D721Med (cell line): ENCODE data around the gene RAB29.

Source experiments
- DNase-seq: peaks from one replicate; pipeline ENCODE4 v3.0.0; 2011; ENCODE audit warnings: low spot score; ENCODE audit not compliant: insufficient read length
- FAIRE-seq: peaks from 2 replicates; lab custom pipeline; 2011; peaks lifted over from hg19 to GRCh38; lab: Jason Lieb, UNC
- TF ChIP-seq, protein P1 (sequence below): IDR thresholded peaks from 2 replicates; pipeline ENCODE4 v1.5.1; 2012; ENCODE audit warnings: mild to moderate bottlenecking, control low read depth; ENCODE audit not compliant: insufficient read depth; ENCODE audit errors: missing control alignments

The RAB29 gene

DNA sequence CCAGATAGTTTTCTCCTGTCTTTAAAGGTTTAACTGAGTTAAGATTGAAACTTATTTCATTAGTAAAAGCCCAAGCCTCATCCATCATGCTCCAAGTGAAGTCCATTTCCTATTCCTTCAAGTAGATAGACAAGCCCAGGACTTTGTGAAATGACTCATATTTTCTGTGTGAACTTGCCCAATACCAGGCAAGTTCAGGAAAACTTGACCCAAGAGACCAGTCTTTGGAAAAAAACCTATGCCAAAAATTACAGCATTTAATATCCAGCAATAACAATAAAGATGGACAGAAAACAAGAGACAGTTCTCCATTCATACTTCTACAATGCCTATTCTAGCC lies 405 bp upstream of the RAB29 start:
- FAIRE-seq, result no peak
- TF ChIP-seq, protein P1, sequence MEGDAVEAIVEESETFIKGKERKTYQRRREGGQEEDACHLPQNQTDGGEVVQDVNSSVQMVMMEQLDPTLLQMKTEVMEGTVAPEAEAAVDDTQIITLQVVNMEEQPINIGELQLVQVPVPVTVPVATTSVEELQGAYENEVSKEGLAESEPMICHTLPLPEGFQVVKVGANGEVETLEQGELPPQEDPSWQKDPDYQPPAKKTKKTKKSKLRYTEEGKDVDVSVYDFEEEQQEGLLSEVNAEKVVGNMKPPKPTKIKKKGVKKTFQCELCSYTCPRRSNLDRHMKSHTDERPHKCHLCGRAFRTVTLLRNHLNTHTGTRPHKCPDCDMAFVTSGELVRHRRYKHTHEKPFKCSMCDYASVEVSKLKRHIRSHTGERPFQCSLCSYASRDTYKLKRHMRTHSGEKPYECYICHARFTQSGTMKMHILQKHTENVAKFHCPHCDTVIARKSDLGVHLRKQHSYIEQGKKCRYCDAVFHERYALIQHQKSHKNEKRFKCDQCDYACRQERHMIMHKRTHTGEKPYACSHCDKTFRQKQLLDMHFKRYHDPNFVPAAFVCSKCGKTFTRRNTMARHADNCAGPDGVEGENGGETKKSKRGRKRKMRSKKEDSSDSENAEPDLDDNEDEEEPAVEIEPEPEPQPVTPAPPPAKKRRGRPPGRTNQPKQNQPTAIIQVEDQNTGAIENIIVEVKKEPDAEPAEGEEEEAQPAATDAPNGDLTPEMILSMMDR, result no peak
- no peak for DNase-seq

DNA sequence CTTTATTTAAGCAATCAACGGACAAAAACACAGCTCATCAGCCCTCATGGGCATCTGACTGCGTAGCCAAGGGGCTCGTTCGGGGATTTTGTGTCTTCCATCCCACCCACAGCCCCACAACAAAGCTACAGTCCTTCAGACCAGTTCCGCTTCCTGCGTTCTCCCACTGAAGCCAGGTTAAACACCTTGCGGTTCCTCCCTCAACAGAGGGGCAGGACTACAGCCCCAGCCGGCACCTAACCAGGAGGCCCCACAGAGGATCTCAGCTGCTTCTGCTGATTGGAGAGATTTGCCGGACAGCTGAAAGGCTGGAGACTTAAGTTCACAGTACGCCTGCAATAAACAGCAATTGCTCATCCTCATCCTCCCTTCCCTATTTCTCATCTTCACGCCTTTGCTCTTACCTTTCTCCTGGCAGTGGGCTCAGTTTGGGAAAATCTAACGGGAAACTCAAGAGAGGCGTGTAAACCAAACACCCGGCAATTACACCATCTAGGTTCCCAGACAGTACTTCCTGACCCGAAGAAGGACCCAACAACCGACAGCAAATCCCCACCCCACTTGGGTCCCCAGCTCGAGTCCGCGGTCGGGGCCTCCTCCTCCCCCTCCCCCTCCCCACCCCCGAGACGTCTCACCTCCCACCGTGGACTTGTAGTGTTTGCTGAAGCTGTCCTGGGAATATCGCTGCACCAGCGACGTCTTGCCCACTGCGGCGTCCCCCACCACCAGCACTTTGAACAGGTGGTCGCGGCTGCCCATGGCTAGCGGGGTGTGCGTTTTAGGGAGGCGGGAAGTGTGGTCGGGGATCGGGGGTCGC lies 876 bp downstream of the RAB29 start:
- no peak for DNase-seq
- FAIRE-seq, result no peak
- TF ChIP-seq, protein P1, result no peak

DNA sequence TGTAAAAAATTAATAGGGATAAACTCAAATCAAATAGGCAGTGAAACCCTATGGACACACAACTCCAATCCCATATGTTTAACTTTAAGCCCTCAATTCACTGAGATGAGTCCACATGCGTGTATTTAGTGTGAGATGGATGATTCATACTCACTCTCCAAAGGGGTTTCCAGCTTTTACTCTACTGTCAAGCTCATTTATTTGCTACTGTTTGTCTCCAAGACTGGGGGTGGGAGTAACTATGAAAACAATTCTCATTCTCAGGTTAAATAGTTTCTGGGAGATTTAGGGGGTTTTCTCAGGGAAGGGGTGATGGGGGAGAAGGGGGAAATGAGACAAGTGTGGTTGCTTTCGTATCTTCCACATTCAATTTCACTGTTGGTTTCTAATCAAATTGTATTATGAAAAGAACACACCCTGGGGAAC lies 2.7 kb downstream of the RAB29 start:
- DNase-seq (no peak), FAIRE-seq (no peak)
- TF ChIP-seq, protein P1, result no peak

DNA sequence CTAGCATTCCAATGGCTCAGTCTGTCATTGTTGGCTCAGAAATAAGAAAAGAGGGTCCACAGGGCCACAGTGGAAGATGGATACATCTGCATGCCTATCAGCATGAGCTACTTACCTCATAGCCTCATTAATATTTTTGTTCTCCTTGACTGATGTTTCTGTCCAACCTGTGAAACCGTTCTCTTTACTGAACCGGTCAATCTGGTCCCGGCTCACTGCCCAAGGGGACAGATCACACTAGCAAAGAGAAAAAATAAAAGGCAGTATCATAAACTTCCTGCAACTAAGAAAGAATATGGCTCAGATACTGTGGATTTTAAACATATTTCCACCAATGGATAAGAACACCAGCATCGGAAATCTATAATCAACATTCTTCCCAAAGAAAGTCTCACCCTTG lies 4.7 kb downstream of the RAB29 start:
- TF ChIP-seq, protein P1, result no peak
- FAIRE-seq (no peak), DNase-seq (no peak)

DNA sequence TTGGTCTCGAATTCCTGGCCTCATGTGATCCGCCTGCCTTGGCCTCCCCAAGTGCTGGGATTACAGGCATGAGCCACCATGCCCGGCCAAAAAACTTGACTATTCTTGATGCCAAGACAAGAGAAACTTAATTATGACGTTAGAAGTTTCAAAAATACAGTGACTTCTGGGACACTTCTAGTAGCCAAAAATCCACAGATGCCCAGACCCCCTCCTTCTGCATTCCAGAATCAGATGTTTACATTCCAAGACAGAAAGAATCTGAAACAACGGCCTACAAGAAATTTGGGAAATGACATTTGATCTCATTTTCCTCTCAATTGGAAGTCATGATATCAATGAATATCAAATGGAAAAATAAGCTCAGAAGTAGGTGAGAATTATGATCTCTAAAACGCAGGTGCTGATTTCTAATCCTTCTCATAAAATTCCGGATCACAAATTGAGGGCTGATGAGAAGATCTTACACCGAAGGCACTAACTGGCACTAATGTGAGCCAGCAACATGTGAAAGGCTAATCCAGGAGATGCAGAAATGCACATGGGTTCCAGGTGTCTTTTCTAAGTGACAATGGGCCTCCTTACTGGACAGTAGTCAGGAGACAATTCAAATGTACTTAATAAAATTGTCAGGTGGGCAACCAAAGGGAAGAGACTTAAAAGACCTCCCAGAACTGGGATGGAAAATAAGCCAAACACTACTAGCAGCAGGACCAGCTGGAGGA lies 5.5 kb downstream of the RAB29 start:
- TF ChIP-seq, protein P1, result no peak
- no peak for DNase-seq
- no peak for FAIRE-seq

DNA sequence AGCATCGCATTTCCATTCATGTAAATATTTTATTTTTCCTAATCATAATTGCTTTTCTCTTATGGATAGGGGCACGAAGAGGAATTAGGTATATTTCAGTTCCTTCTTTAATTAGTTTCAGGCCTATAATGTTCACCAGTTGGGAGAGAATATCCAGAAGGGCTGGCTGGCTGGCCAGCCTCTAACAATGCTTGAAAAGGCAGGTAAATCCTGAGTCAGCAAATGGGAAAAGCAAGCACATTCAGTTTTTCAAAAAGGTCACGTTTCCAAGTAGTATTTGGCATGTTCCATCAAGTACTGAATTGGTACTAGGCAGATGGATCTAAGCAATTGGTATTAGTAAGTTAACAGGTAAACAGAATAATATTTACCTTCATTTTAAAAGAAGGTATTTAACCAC lies 8.0 kb downstream of the RAB29 start:
- FAIRE-seq (no peak), DNase-seq (no peak)
- TF ChIP-seq, protein P1, result no peak

DNA sequence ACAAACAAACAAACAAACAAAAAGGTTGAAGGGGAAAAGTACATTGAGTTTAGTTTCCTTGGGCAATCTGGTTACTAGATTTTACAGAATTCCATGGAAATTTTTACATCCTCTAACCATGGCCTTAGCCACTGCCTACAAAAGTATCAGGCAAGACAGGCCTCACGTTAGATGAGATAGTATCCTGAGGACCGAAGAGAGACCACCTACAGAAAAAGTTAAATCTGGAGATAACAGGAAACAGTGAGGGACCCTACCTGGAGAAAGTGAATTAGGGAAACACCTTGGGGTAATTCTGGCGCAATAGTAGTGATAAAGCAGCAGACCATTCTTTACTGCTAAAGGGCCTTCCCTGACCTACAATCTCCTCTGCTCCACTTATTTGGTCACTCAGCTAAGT lies 8.7 kb downstream of the RAB29 start:
- FAIRE-seq (no peak), DNase-seq (no peak)
- TF ChIP-seq, protein P1, result no peak
